WTC11 (cell line): ENCODE results near the gene MED9. TPM values are rescaled to one million over a fixed set of nuclear protein-coding genes. Genes with fewer than 3 reads are reported as not detected.

Source experiments
- ATAC-seq: fragments of 200-7000 bp; cut with Tn5 transposase; 2 replicates; pipeline ENCODE4 v1.10.0; 2021; ENCODE audit warnings: mild to moderate bottlenecking, moderate library complexity
- CTCF ChIA-PET: fragments of 300-600 bp; sonication (Branson Sonifier 250); formaldehyde crosslinking; loops from one replicate; lab custom pipeline; 2021; ENCODE audit warnings: antibody characterized with exemption; lab: Charles Lee
- POLR2A ChIA-PET: fragments of 350-600 bp; sonication (Branson Sonifier 250); formaldehyde crosslinking; loops from one replicate; lab custom pipeline; 2021; ENCODE audit warnings: antibody characterized with exemption; lab: Charles Lee
- DNase-seq: peaks from one replicate; pipeline ENCODE4 v3.0.0; 2021; ENCODE audit warnings: low spot score
- H3K27ac Mint-ChIP-seq: 2 replicates; pipeline ENCODE4 v1.8.0; 2021; ENCODE audit warnings: mixed read lengths
- H3K27me3 Mint-ChIP-seq: 2 replicates; pipeline ENCODE4 v1.8.0; 2021; ENCODE audit warnings: low read depth, mild to moderate bottlenecking, moderate library complexity, mixed read lengths
- H3K36me3 Mint-ChIP-seq: 2 replicates; pipeline ENCODE4 v1.8.0; 2021; ENCODE audit warnings: mixed read lengths
- H3K4me1 Mint-ChIP-seq: 2 replicates; pipeline ENCODE4 v1.8.0; 2022; ENCODE audit warnings: mixed read lengths
- H3K4me3 Mint-ChIP-seq: 2 replicates; pipeline ENCODE4 v1.8.0; 2021; ENCODE audit warnings: mild to moderate bottlenecking, moderate library complexity, mixed read lengths
- H3K9me3 Mint-ChIP-seq: 2 replicates; pipeline ENCODE4 v1.8.0; 2021; ENCODE audit warnings: mixed read lengths
- CBFB ChIP-seq: sonication (generic); formaldehyde crosslinking; IDR thresholded peaks from 2 replicates; pipeline ENCODE4 v1.8.1; 2022; ENCODE audit warnings: mild to moderate bottlenecking, low read depth, missing genetic modification reagents
- CREM ChIP-seq: sonication (generic); formaldehyde crosslinking; IDR thresholded peaks from 2 replicates; pipeline ENCODE4 v1.8.1; 2022; ENCODE audit warnings: mild to moderate bottlenecking, missing genetic modification reagents, moderate library complexity
- E2F4 ChIP-seq: sonication (generic); formaldehyde crosslinking; IDR thresholded peaks from 2 replicates; pipeline ENCODE4 v1.8.1; 2022; ENCODE audit warnings: low read depth, mild to moderate bottlenecking, moderate library complexity, missing genetic modification reagents, borderline replicate concordance
- ERG ChIP-seq: fragments of 250-450 bp; sonication (Bioruptor Pico); IDR thresholded peaks from 2 replicates; pipeline ENCODE4 v1.8.0; 2021; ENCODE audit warnings: mild to moderate bottlenecking
- ESRRA ChIP-seq: sonication (generic); formaldehyde crosslinking; IDR thresholded peaks from 2 replicates; pipeline ENCODE4 v1.8.1; 2022; ENCODE audit warnings: mild to moderate bottlenecking, missing genetic modification reagents, borderline replicate concordance
- FOXJ3 ChIP-seq: sonication (generic); formaldehyde crosslinking; IDR thresholded peaks from 2 replicates; pipeline ENCODE4 v1.9.0; 2021; ENCODE audit warnings: missing genetic modification reagents, mild to moderate bottlenecking, borderline replicate concordance
- FOXK1 ChIP-seq: sonication (generic); formaldehyde crosslinking; IDR thresholded peaks from 2 replicates; pipeline ENCODE4 v1.8.0; 2022; ENCODE audit warnings: mild to moderate bottlenecking, moderate library complexity, missing genetic modification reagents
- FOXP1 ChIP-seq: sonication (generic); formaldehyde crosslinking; IDR thresholded peaks from 2 replicates; pipeline ENCODE4 v1.8.0; 2022; ENCODE audit warnings: missing genetic modification reagents, mild to moderate bottlenecking, moderate library complexity, borderline replicate concordance
- FOXP4 ChIP-seq: sonication (generic); formaldehyde crosslinking; IDR thresholded peaks from 2 replicates; pipeline ENCODE4 v1.8.0; 2022; ENCODE audit warnings: mild to moderate bottlenecking, missing genetic modification reagents
- GRHL2 ChIP-seq: fragments of 250-450 bp; sonication (Bioruptor Pico); IDR thresholded peaks from 2 replicates; pipeline ENCODE4 v1.8.0; 2022; ENCODE audit warnings: mild to moderate bottlenecking, moderate library complexity; ENCODE audit not compliant: insufficient replicate concordance, severe bottlenecking
- HMGA2 ChIP-seq: fragments of 250-450 bp; sonication (Bioruptor Pico); IDR thresholded peaks from 2 replicates; pipeline ENCODE4 v1.4.0; 2021; ENCODE audit warnings: mild to moderate bottlenecking, moderate library complexity
- IRF2 ChIP-seq: sonication (generic); formaldehyde crosslinking; IDR thresholded peaks from 2 replicates; pipeline ENCODE4 v1.8.0; 2022; ENCODE audit warnings: low read depth, missing genetic modification reagents, borderline replicate concordance
- KAT7 ChIP-seq: sonication (generic); formaldehyde crosslinking; IDR thresholded peaks from 2 replicates; pipeline ENCODE4 v1.8.1; 2023; ENCODE audit warnings: missing genetic modification reagents, mild to moderate bottlenecking, borderline replicate concordance
- MAX ChIP-seq: sonication (generic); formaldehyde crosslinking; IDR thresholded peaks from 2 replicates; pipeline ENCODE4 v1.8.0; 2022; ENCODE audit warnings: mild to moderate bottlenecking, missing genetic modification reagents
- MLX ChIP-seq: sonication (generic); formaldehyde crosslinking; IDR thresholded peaks from 2 replicates; pipeline ENCODE4 v1.8.1; 2023; ENCODE audit warnings: mild to moderate bottlenecking, missing genetic modification reagents, moderate library complexity
- NFYB ChIP-seq: sonication (generic); formaldehyde crosslinking; conservative IDR thresholded peaks from 2 replicates; pipeline ENCODE4 v1.8.0; 2022; ENCODE audit warnings: low read depth, missing genetic modification reagents
- RELA ChIP-seq: sonication (generic); formaldehyde crosslinking; IDR thresholded peaks from 2 replicates; pipeline ENCODE4 v1.8.1; 2022; ENCODE audit warnings: missing genetic modification reagents, mild to moderate bottlenecking, borderline replicate concordance
- SMAD4 ChIP-seq: sonication (generic); formaldehyde crosslinking; IDR thresholded peaks from 2 replicates; pipeline ENCODE4 v1.8.0; 2022; ENCODE audit warnings: mild to moderate bottlenecking, missing genetic modification reagents
- STAT6 ChIP-seq: sonication (generic); formaldehyde crosslinking; conservative IDR thresholded peaks from 2 replicates; pipeline ENCODE4 v1.8.1; 2023; ENCODE audit warnings: mild to moderate bottlenecking, low read depth, missing genetic modification reagents, moderate library complexity
- TCF7 ChIP-seq: sonication (generic); formaldehyde crosslinking; IDR thresholded peaks from 2 replicates; pipeline ENCODE4 v1.8.0; 2022; ENCODE audit warnings: mild to moderate bottlenecking, low read depth, missing genetic modification reagents, moderate library complexity
- ZMAT4 ChIP-seq: fragments of 250-450 bp; sonication (Bioruptor Pico); IDR thresholded peaks from 2 replicates; pipeline ENCODE4 v1.9.0; 2021; ENCODE audit warnings: mild to moderate bottlenecking
- ZNF219 ChIP-seq: sonication (generic); formaldehyde crosslinking; IDR thresholded peaks from 2 replicates; pipeline ENCODE4 v1.8.0; 2023; ENCODE audit warnings: missing genetic modification reagents, mild to moderate bottlenecking, borderline replicate concordance
- ZNF671 ChIP-seq: fragments of 250-450 bp; sonication (Bioruptor Pico); IDR thresholded peaks from 2 replicates; pipeline ENCODE4 v1.8.0; 2021; ENCODE audit warnings: mild to moderate bottlenecking
- total RNA-seq: library from RNA; stranded (reverse); gene quantifications from 3 replicates; pipeline ENCODE4 v1.2.3, GENCODE V29; 2021

The MED9 gene
- total RNA-seq, 1 experiment from 2014 or later, result 21.1 TPM

- ChIA-PET CTCF (interaction anchor here (0.6 kb wide), 1 partner anchor 176 kb away, joined by 4 read pairs; no protein-coding TSS in a partner anchor), POLR2A (no interaction called here)
- no peak overlapping the region for H3K27ac Mint-ChIP-seq
- no peak overlapping the region for H3K4me3 Mint-ChIP-seq
- H3K4me1 Mint-ChIP-seq, result no peaks in the 10 kb centered on the region
- peaks cover 15% of the 10 kb centered on the region for H3K9me3 Mint-ChIP-seq
- TF ChIP-seq KAT7 (CRISPR knock-in tag) (no peak), FOXK1 (CRISPR knock-in tag) (no peak), MAX (CRISPR knock-in tag) (no peak), HMGA2 (CRISPR knock-in tag) (no peak), IRF2 (no peak), FOXJ3 (CRISPR knock-in tag) (no peak), ZNF671 (CRISPR knock-in tag) (no peak), E2F4 (no peak), SMAD4 (CRISPR knock-in tag) (no peak), GRHL2 (CRISPR knock-in tag) (no peak), NFYB (no peak), RELA (no peak)
- no peak for ATAC-seq
- peaks cover 6% of the 10 kb centered on the region for H3K36me3 Mint-ChIP-seq
- DNase-seq, result no peak
- H3K27me3 Mint-ChIP-seq, result peaks cover 4% of the 10 kb centered on the region
Observed at GRCh38 chr17:17460038-17460437, 16.8 kb upstream of the MED9 start.

- Mint-ChIP-seq H3K27ac (no peak overlapping the region), H3K9me3 (peaks cover 15% of the 10 kb centered on the region), H3K27me3 (peaks cover 4% of the 10 kb centered on the region), H3K4me3 (no peak overlapping the region), H3K36me3 (peaks cover 6% of the 10 kb centered on the region), H3K4me1 (no peaks in the 10 kb centered on the region)
- ChIA-PET CTCF (interaction anchor here (1.0 to 1.6 kb wide), 3 partner anchors 22 to 103 kb away, joined by 3 to 4 read pairs (median 3); no protein-coding TSS in a partner anchor), POLR2A (interaction anchor here (0.5 kb wide), 1 partner anchor 35 kb away, joined by 3 read pairs; no protein-coding TSS in a partner anchor)
- ATAC-seq (no peak), DNase-seq (no peak)
- TF ChIP-seq KAT7 (CRISPR knock-in tag) (no peak), FOXP1 (CRISPR knock-in tag) (no peak), CBFB (CRISPR knock-in tag) (no peak), TCF7 (CRISPR knock-in tag) (no peak), STAT6 (CRISPR knock-in tag) (no peak), ZMAT4 (CRISPR knock-in tag) (no peak), MLX (CRISPR knock-in tag) (no peak), ESRRA (CRISPR knock-in tag) (no peak), CREM (CRISPR knock-in tag) (no peak), FOXP4 (no peak), ERG (CRISPR knock-in tag) (no peak), NFYB (no peak), ZNF219 (no peak)
Observed at GRCh38 chr17:17462048-17462824, 14.6 kb upstream of the MED9 start.
